Sigmoid colon (tissue), 7 donors: ENCODE measurements around the gene PYGB. TPM values are rescaled to one million over a fixed set of nuclear protein-coding genes. Genes with fewer than 3 reads are reported as not detected.
"Not testable (repeated sequence)": the region's sequence is repeated elsewhere in the genome, so short reads cannot be mapped to it uniquely, and the experiment has no call there.

Experiments
- DNase-seq: peaks from one replicate; pipeline ENCODE4 v3.0.0-alpha.2; 2019
- H3K27ac ChIP-seq, 4 donors: fragments of 200-600 bp; sonication (generic); one replicate each; pipeline ENCODE4 v1.5.1; 2016 to 2019; ENCODE audit warnings: mild to moderate bottlenecking in 1 of 4
- H3K27me3 ChIP-seq, 3 donors: fragments of 200-600 bp; sonication (generic); one replicate each; pipeline ENCODE4 v1.5.1; 2019; ENCODE audit warnings: mild to moderate bottlenecking in 1 of 3
- H3K36me3 ChIP-seq, 4 donors: fragments of 200-600 bp; sonication (generic); one replicate each; pipeline ENCODE4 v1.5.1; 2016 to 2019
- H3K4me1 ChIP-seq, 4 donors: fragments of 200-600 bp; sonication (generic); one replicate each; pipeline ENCODE4 v1.5.1; 2017 to 2019
- H3K4me3 ChIP-seq, 4 donors: fragments of 200-600 bp; sonication (generic); one replicate each; pipeline ENCODE4 v1.5.1; 2017 to 2019; ENCODE audit warnings: mild to moderate bottlenecking in 2 of 4, moderate library complexity in 1 of 4
- H3K9me3 ChIP-seq, 4 donors: fragments of 200-600 bp in 3 of 4; sonication (generic) in 3 of 4; one replicate each; pipeline versions ENCODE4 v1.5.1 to v1.6.1; 2013 to 2019
- CTCF ChIP-seq, 4 experiments: fragments of 450-650 bp in 3 of 4; fragments of 200-600 bp in 1 of 4; IDR thresholded peaks; one replicate each; pipeline ENCODE4 v1.5.1; 2016 to 2019; ENCODE audit warnings: antibody characterized with exemption in 4 of 4, mild to moderate bottlenecking in 3 of 4, moderate library complexity in 2 of 4
- EP300 ChIP-seq, 4 donors: sonication (generic); formaldehyde crosslinking; IDR thresholded peaks; one replicate each; pipeline ENCODE4 v1.6.1; 2017; ENCODE audit warnings: antibody characterized with exemption in 4 of 4
- POLR2A ChIP-seq, 2 donors: fragments of 450-650 bp; IDR thresholded peaks; one replicate each; pipeline ENCODE4 v1.6.1; 2016; ENCODE audit warnings: antibody characterized with exemption in 2 of 2, mild to moderate bottlenecking in 2 of 2, moderate library complexity in 2 of 2
- POLR2AphosphoS5 ChIP-seq, 4 donors: sonication (generic); formaldehyde crosslinking; IDR thresholded peaks; one replicate each; pipeline ENCODE4 v1.6.1; 2017; ENCODE audit warnings: antibody characterized with exemption in 4 of 4
- WGBS, 2 donors: extraction: QIAGEN DNeasy Blood & Tissue Kit; methylation state at CpG; one replicate each; pipeline ENCODE4 v1.1.7; 2013; 5-methylcytosine and 5-hydroxymethylcytosine counted together
- intact Hi-C: fragments of 100-400 bp; cut with DNase I; formaldehyde crosslinking; loops from one replicate; pipeline ENCODE4 v1.15.1; 2023
- polyA plus RNA-seq, 3 donors: library from polyadenylated mRNA; stranded (reverse); fragments of 200-250 nt; gene quantifications; one replicate each; pipeline ENCODE4 v1.2.3, GENCODE V29; 2013
- total RNA-seq, 4 donors: library from RNA; depleted of rRNA; stranded (reverse); fragments of >200 nt; gene quantifications; one replicate each; pipeline ENCODE4 v1.1.0, GENCODE V29; 2016
- donor health status: healthy with polysubstance abuse.
- donor health status: Bipolar disorder and iron deficiency.
- donor health status: healthy.

Gene PYGB
- total and polyA plus RNA-seq, 7 donors = 45.6 to 317 (median 198) TPM

- DNase-seq = no peak
- intact Hi-C loops = loop anchor here (10.0 kb wide), 1 partner anchor 465 kb away; the partner anchor contains the start of gene ZNF337
- Histone ChIP-seq H3K4me1 (peaks cover 0 to 60% (median 38%) of the 10 kb centered on the region in 4 donors), H3K36me3 (peaks cover 0 to 4% (median 0%) of the 10 kb centered on the region in 4 donors), H3K9me3 (no peaks in the 10 kb centered on the region), H3K4me3 (no peak overlapping the region), H3K27ac (peak overlapping the region; percentile 76 to 92 (median 85)), H3K27me3 (no peaks in the 10 kb centered on the region)
- 84 to 90% methylated on average over 23 of the region's 23 CpGs for WGBS, 2 donors
- TF ChIP-seq POLR2A (IDR thresholded peaks at IDR 0.05) (no peak), EP300 (IDR thresholded peaks at IDR 0.05) (no peak), CTCF (IDR thresholded peaks at IDR 0.05) (no peak)
Measured at GRCh38 chr20:25229486-25230165, 18.3 kb upstream of the PYGB start.

GRCh38 chr20:25230166-25230831 is 17.6 kb upstream of the PYGB start:
- WGBS, 2 donors = 51 to 69% methylated on average over 8 of the region's 8 CpGs
- Histone ChIP-seq H3K27me3 (no peaks in the 10 kb centered on the region), H3K27ac (peak overlapping the region; percentile 76 to 92 (median 85)), H3K4me1 (peaks cover 0 to 60% (median 38%) of the 10 kb centered on the region in 4 donors), H3K4me3 (no peak overlapping the region), H3K36me3 (no peaks in the 10 kb centered on the region), H3K9me3 (no peaks in the 10 kb centered on the region)
- intact Hi-C loops = no loop called here
- DNase-seq = no peak
- TF ChIP-seq POLR2AphosphoS5 (IDR thresholded peaks at IDR 0.05) (no peak), POLR2A (IDR thresholded peaks at IDR 0.05) (no peak), CTCF (IDR thresholded peaks at IDR 0.05) (no peak), EP300 (IDR thresholded peaks at IDR 0.05) (no peak)

GRCh38 chr20:25233016-25233772 is 14.7 kb upstream of the PYGB start:
- Histone ChIP-seq H3K27ac (peak overlapping the region in 3 of 4 donors; percentile 43 to 76 (median 63)), H3K4me1 (peaks cover 0 to 42% (median 30%) of the 10 kb centered on the region in 4 donors), H3K9me3 (no peaks in the 10 kb centered on the region), H3K4me3 (no peak overlapping the region), H3K36me3 (no peaks in the 10 kb centered on the region), H3K27me3 (no peaks in the 10 kb centered on the region)
- intact Hi-C loops = no loop called here
- WGBS, 2 donors = 18 to 62% methylated on average over 10 of the region's 10 CpGs
- peak; percentile 56 for DNase-seq
- TF ChIP-seq CTCF (IDR thresholded peaks at IDR 0.05) = no peak
- TF ChIP-seq POLR2A (IDR thresholded peaks at IDR 0.05) = peak in 1 of 2 donors; percentile 13
- no peak for TF ChIP-seq EP300 (IDR thresholded peaks at IDR 0.05)
- no peak for TF ChIP-seq POLR2AphosphoS5 (IDR thresholded peaks at IDR 0.05)

GRCh38 chr20:25234009-25234849 is 13.7 kb upstream of the PYGB start:
- intact Hi-C loops, H3K36me3 ChIP-seq, H3K9me3 ChIP-seq, H3K4me3 ChIP-seq, H3K27me3 ChIP-seq, DNase-seq: not testable (repeated sequence)
- 36 to 60% methylated on average over 8 of the region's 8 CpGs for WGBS, 2 donors
- Histone ChIP-seq H3K4me1 (peaks cover 0 to 40% (median 36%) of the 10 kb centered on the region in 4 donors), H3K27ac (peak overlapping the region in 2 of 4 donors; percentile 63 to 76)
